ENCODE results near the gene TTC9. TPM values are rescaled to one million over a fixed set of nuclear protein-coding genes. Genes with fewer than 3 reads are reported as not detected.

Gene TTC9
- total and polyA plus RNA-seq, 10 of the 15 experiments (the other 5 are each of a cell fraction or from before 2014, with no cell fraction given) = 0.87 to 15.8 (median 7.8) TPM

- H3K36me3 ChIP-seq (ENCODE audit: control insufficient read depth in 2 of 2, insufficient read depth in 2 of 2, low read length in 1 of 2) = peaks cover 0 to 3% of the 10 kb centered on the region in 2 experiments; a peak in 1 of 4 replicates
- H3K9ac ChIP-seq (ENCODE audit: control insufficient read depth, insufficient read depth, low read length) = no peak overlapping the region
- ATAC-seq (no peak), FAIRE-seq (no peak), DNase-seq (ENCODE audit: low read depth, low spot score) (no peak)
- no TSS peak for BruUV-seq (replicated peaks)
- H3K9me3 ChIP-seq (replicated peaks; ENCODE audit: control insufficient read depth, insufficient read depth, low read length) = no peaks in the 10 kb centered on the region
- ChIA-PET POLR2A (no interaction called here), RAD21 (ENCODE audit: unreplicated experiment) (no interaction called here), CTCF (no interaction called here), SMC1A (ENCODE audit: uncharacterized antibody, unreplicated experiment) (no interaction called here)
- no peak for TF ChIP-seq NR2C2 (IDR thresholded peaks at IDR 0.05; ENCODE audit: borderline replicate concordance, control insufficient read depth, insufficient read length, low read depth)
- no peak for TF ChIP-seq NR2F1 (conservative IDR thresholded peaks at IDR 0.05)
- TF ChIP-seq ZNF24 (IDR thresholded peaks at IDR 0.05) = no peak
- no peak for TF ChIP-seq RAD21 (IDR thresholded peaks at IDR 0.05; ENCODE audit: insufficient read depth, low read depth, low read length)
- WGBS (ENCODE audit: insufficient coverage, insufficient replicate concordance, low lambda C conversion rate, missing lambda C conversion rate) = 95% methylated on average over 6 of the region's 6 CpGs
- no peaks in the 10 kb centered on the region for H4K20me1 ChIP-seq (ENCODE audit: control insufficient read depth, insufficient read depth)
- no peak overlapping the region for H3K4me2 ChIP-seq (ENCODE audit: control insufficient read depth, insufficient read depth)
- no peak overlapping the region for H2AFZ ChIP-seq (ENCODE audit: control insufficient read depth, low read depth, low read length)
- no peak overlapping the region for H3K4me3 ChIP-seq
- intact Hi-C loops (cut with micrococcal nuclease; ENCODE audit: unreplicated experiment) (no loop called here), in situ Hi-C loops (cut with MboI) (no loop called here)
- H3K4me1 ChIP-seq (ENCODE audit: control insufficient read depth, insufficient read depth, low read length) = no peaks in the 10 kb centered on the region
- H3K27me3 ChIP-seq (replicated peaks in 1 of 2; ENCODE audit: control insufficient read depth in 2 of 2, insufficient read depth in 2 of 2, low read length in 1 of 2) = no peaks in the 10 kb centered on the region
- H3K27ac ChIP-seq (ENCODE audit: control insufficient read depth, insufficient read depth) = no peak overlapping the region
- H3K79me2 ChIP-seq (ENCODE audit: control insufficient read depth, insufficient read depth, low read length) = no peaks in the 10 kb centered on the region
Measured at GRCh38 chr14:70724944-70725343, 83.2 kb downstream of the TTC9 start.

Small RNAs within 50 kb of the gene (small RNA-seq; reads per million reads assigned to genes)
- not detected for gene RN7SL77P

Other genes with a start within 250 kb of the TTC9 start
- gene SYNJ2BP, start 224.8 kb upstream of the TTC9 start, total RNA-seq (2014; rRNA removed) = 8.0 and 9.0 TPM in 2 replicates
- gene SYNJ2BP, start 224.8 kb upstream of the TTC9 start, total RNA-seq (2014; rRNA removed; fragmentation: Illumina TruSeq; extraction: Trizol) = 11.7 and 13.6 TPM in 2 replicates
- gene SYNJ2BP, start 224.8 kb upstream of the TTC9 start, total RNA-seq (2021) = 10.5 TPM in 2 replicates
- 22.5 and 31.7 TPM in 2 replicates for gene SYNJ2BP, start 224.8 kb upstream of the TTC9 start, polyA plus RNA-seq (2011; rRNA removed)
- gene SYNJ2BP, start 224.8 kb upstream of the TTC9 start, polyA plus RNA-seq (2014; fragmentation: Illumina TruSeq; extraction: Trizol) = 17.3 and 22.2 TPM in 2 replicates
- 10 to 100 TPM; 17.7 to 27.5 TPM for gene SYNJ2BP, start 224.8 kb upstream of the TTC9 start, polyA plus RNA-seq (2014; fragmentation: Nextera tagmentation; extraction: Ambion mirVana)
- gene SYNJ2BP, start 224.8 kb upstream of the TTC9 start, polyA plus RNA-seq (2014; rRNA removed) = 8.4 and 9.7 TPM in 2 replicates
- 10 to 100 TPM; 22.0 to 23.9 TPM for gene SYNJ2BP, start 224.8 kb upstream of the TTC9 start, polyA plus RNA-seq (2016; fragmentation: Nextera tagmentation; extraction: Ambion mirVana)
- 0.11 and 0.16 TPM in 2 replicates for gene ADAM21, start 189.7 kb upstream of the TTC9 start, total RNA-seq (2014; rRNA removed)
- gene ADAM21, start 189.7 kb upstream of the TTC9 start, total RNA-seq (2014; rRNA removed; fragmentation: Illumina TruSeq; extraction: Trizol) = 0.04 and 0.14 TPM in 2 replicates
- 0.15 TPM in 1 of 2 replicates, not detected in the other for gene ADAM21, start 189.7 kb upstream of the TTC9 start, total RNA-seq (2021)
- gene ADAM21, start 189.7 kb upstream of the TTC9 start, polyA plus RNA-seq (2011; rRNA removed) = 0.07 and 0.16 TPM in 2 replicates
- gene ADAM21, start 189.7 kb upstream of the TTC9 start, polyA plus RNA-seq (2014; fragmentation: Illumina TruSeq; extraction: Trizol) = 0.09 and 0.30 TPM in 2 replicates
- under 1 TPM in 1 of 2 experiments, not detected in 1; 0.13 TPM for gene ADAM21, start 189.7 kb upstream of the TTC9 start, polyA plus RNA-seq (2014; fragmentation: Nextera tagmentation; extraction: Ambion mirVana)
- 0.05 and 0.11 TPM in 2 replicates for gene ADAM21, start 189.7 kb upstream of the TTC9 start, polyA plus RNA-seq (2014; rRNA removed)
- gene ADAM21, start 189.7 kb upstream of the TTC9 start, polyA plus RNA-seq (2016; fragmentation: Nextera tagmentation; extraction: Ambion mirVana) = under 1 TPM; 0.16 TPM
- 0.33 and 0.34 TPM in 2 replicates for gene ADAM20, start 106.9 kb upstream of the TTC9 start, total RNA-seq (2014; rRNA removed)
- 0.13 and 0.32 TPM in 2 replicates for gene ADAM20, start 106.9 kb upstream of the TTC9 start, total RNA-seq (2014; rRNA removed; fragmentation: Illumina TruSeq; extraction: Trizol)
- 0.08 and 0.10 TPM in 2 replicates for gene ADAM20, start 106.9 kb upstream of the TTC9 start, total RNA-seq (2021)
- 0.09 and 0.19 TPM in 2 replicates for gene ADAM20, start 106.9 kb upstream of the TTC9 start, polyA plus RNA-seq (2011; rRNA removed)
- not detected in 2 replicates for gene ADAM20, start 106.9 kb upstream of the TTC9 start, polyA plus RNA-seq (2014; fragmentation: Illumina TruSeq; extraction: Trizol)
- under 1 TPM in 1 of 2 experiments, not detected in 1; 0.04 TPM for gene ADAM20, start 106.9 kb upstream of the TTC9 start, polyA plus RNA-seq (2014; fragmentation: Nextera tagmentation; extraction: Ambion mirVana)
- 0.04 and 0.05 TPM in 2 replicates for gene ADAM20, start 106.9 kb upstream of the TTC9 start, polyA plus RNA-seq (2014; rRNA removed)
- under 1 TPM in 1 of 2 experiments, not detected in 1; 0.08 TPM for gene ADAM20, start 106.9 kb upstream of the TTC9 start, polyA plus RNA-seq (2016; fragmentation: Nextera tagmentation; extraction: Ambion mirVana)
- gene MED6, start 41.3 kb upstream of the TTC9 start, total RNA-seq (2014; rRNA removed) = 29.2 and 33.1 TPM in 2 replicates
- gene MED6, start 41.3 kb upstream of the TTC9 start, total RNA-seq (2014; rRNA removed; fragmentation: Illumina TruSeq; extraction: Trizol) = 48.0 and 49.2 TPM in 2 replicates
- 30.2 and 33.5 TPM in 2 replicates for gene MED6, start 41.3 kb upstream of the TTC9 start, total RNA-seq (2021)
- 74.9 and 97.8 TPM in 2 replicates for gene MED6, start 41.3 kb upstream of the TTC9 start, polyA plus RNA-seq (2011; rRNA removed)
- gene MED6, start 41.3 kb upstream of the TTC9 start, polyA plus RNA-seq (2014; fragmentation: Illumina TruSeq; extraction: Trizol) = 64.0 and 68.8 TPM in 2 replicates
- 10 to 100 TPM; 36.6 to 40.0 TPM for gene MED6, start 41.3 kb upstream of the TTC9 start, polyA plus RNA-seq (2014; fragmentation: Nextera tagmentation; extraction: Ambion mirVana)
- 30.5 and 43.2 TPM in 2 replicates for gene MED6, start 41.3 kb upstream of the TTC9 start, polyA plus RNA-seq (2014; rRNA removed)
- 10 to 100 TPM; 51.4 to 55.8 TPM for gene MED6, start 41.3 kb upstream of the TTC9 start, polyA plus RNA-seq (2016; fragmentation: Nextera tagmentation; extraction: Ambion mirVana)
- gene MAP3K9, start 167.6 kb downstream of the TTC9 start, total RNA-seq (2014; rRNA removed) = 3.2 and 4.8 TPM in 2 replicates
- 3.3 TPM in 2 replicates for gene MAP3K9, start 167.6 kb downstream of the TTC9 start, total RNA-seq (2014; rRNA removed; fragmentation: Illumina TruSeq; extraction: Trizol)
- 7.5 and 7.9 TPM in 2 replicates for gene MAP3K9, start 167.6 kb downstream of the TTC9 start, total RNA-seq (2021)
- gene MAP3K9, start 167.6 kb downstream of the TTC9 start, polyA plus RNA-seq (2011; rRNA removed) = 1.6 and 2.8 TPM in 2 replicates
- gene MAP3K9, start 167.6 kb downstream of the TTC9 start, polyA plus RNA-seq (2014; fragmentation: Illumina TruSeq; extraction: Trizol) = 3.4 and 4.1 TPM in 2 replicates
- gene MAP3K9, start 167.6 kb downstream of the TTC9 start, polyA plus RNA-seq (2014; fragmentation: Nextera tagmentation; extraction: Ambion mirVana) = under 1 TPM; 0.48 to 0.58 TPM
- 3.0 and 3.3 TPM in 2 replicates for gene MAP3K9, start 167.6 kb downstream of the TTC9 start, polyA plus RNA-seq (2014; rRNA removed)
- 1 to 10 TPM; 1.3 TPM for gene MAP3K9, start 167.6 kb downstream of the TTC9 start, polyA plus RNA-seq (2016; fragmentation: Nextera tagmentation; extraction: Ambion mirVana)

Data from GM12878 (cell line).